NCI-H146 treated with DMSO at 0.1 percent for 48 hours (cell line): ENCODE measurements around the gene KLC4.

Experiments used
- DNase-seq: peaks from one replicate; lab custom pipeline; 2025; ENCODE audit not compliant: unreplicated experiment; lab: John Stamatoyannopoulos, UW

Gene KLC4

GRCh38 chr6:43059168-43060033 is at the start of gene KLC4, which contains the start of gene MRPL2:
TSS of gene KLC4 (plus strand) at chr6:43059631. CDS start at chr6:43061336, 1,705 bp downstream.
TSS of gene MRPL2 (minus strand) at chr6:43059434. CDS start at chr6:43059381, 53 bp downstream.
- DNase-seq, result peak; percentile 100

- no peak for DNase-seq
Observed at GRCh38 chr6:43011207-43011606, 48.2 kb upstream of the KLC4 start.

- no peak for DNase-seq
Observed at GRCh38 chr6:43012364-43012763, 47.1 kb upstream of the KLC4 start.

- DNase-seq, result peak; percentile 48
Observed at GRCh38 chr6:43013097-43013842, 46.2 kb upstream of the KLC4 start.

GRCh38 chr6:43013843-43014433 is 45.5 kb upstream of the KLC4 start, which contains the start of the genes KLHDC3 and MEA1:
TSS of gene KLHDC3 (plus strand) at chr6:43014249. CDS start at chr6:43017193, 2,944 bp downstream.
TSS of gene MEA1 (minus strand) at chr6:43013946. CDS start at chr6:43013813, 133 bp downstream.
- peak; percentile 100 for DNase-seq

GRCh38 chr6:43014434-43014909 is 45.0 kb upstream of the KLC4 start:
- DNase-seq, result peak; percentile 63

- DNase-seq, result no peak
Observed at GRCh38 chr6:43016176-43016942, 43.1 kb upstream of the KLC4 start.

GRCh38 chr6:43016943-43017334 is 42.5 kb upstream of the KLC4 start:
- DNase-seq, result no peak

GRCh38 chr6:43019152-43019551 is 40.3 kb upstream of the KLC4 start:
- no peak for DNase-seq

GRCh38 chr6:43020052-43020705 is 39.3 kb upstream of the KLC4 start:
- no peak for DNase-seq

GRCh38 chr6:43020847-43021246 is 38.6 kb upstream of the KLC4 start:
- no peak for DNase-seq

- DNase-seq, result peak; percentile 56
Observed at GRCh38 chr6:43021270-43022047, 38.0 kb upstream of the KLC4 start, which contains the start of gene RRP36. TSS of gene RRP36 (plus strand) at chr6:43021623. CDS start at chr6:43021655, 32 bp downstream.

GRCh38 chr6:43024436-43024835 is 35.0 kb upstream of the KLC4 start:
- DNase-seq, result no peak

GRCh38 chr6:43026365-43026764 is 33.1 kb upstream of the KLC4 start:
- DNase-seq, result no peak

GRCh38 chr6:43029120-43029519 is 30.3 kb upstream of the KLC4 start:
- no peak for DNase-seq

- no peak for DNase-seq
Observed at GRCh38 chr6:43032326-43032725, 27.1 kb upstream of the KLC4 start.

- no peak for DNase-seq
Observed at GRCh38 chr6:43033496-43034189, 25.8 kb upstream of the KLC4 start.

- DNase-seq, result no peak
Observed at GRCh38 chr6:43034190-43034525, 25.3 kb upstream of the KLC4 start.
